A549 (cell line): ENCODE data around the gene ZG16.
"Not testable (repeated sequence)": the region's sequence is repeated elsewhere in the genome, so short reads cannot be mapped to it uniquely, and the experiment has no call there.

ENCODE experiments used
- CHD2 ChIP-seq: fragments of 150-350 bp; IDR thresholded peaks from 2 replicates; pipeline ENCODE4 v1.6.1; 2014; ENCODE audit warnings: low read length; ENCODE audit not compliant: partially characterized antibody
- POLR2A ChIP-seq: IDR thresholded peaks from 2 replicates; pipeline ENCODE4 v1.6.1; 2012; ENCODE audit warnings: mild to moderate bottlenecking, low read length
- TF ChIP-seq, protein P1 (sequence below): fragments of 200-600 bp; sonication (generic); IDR thresholded peaks from 2 replicates; pipeline ENCODE4 v1.6.1; 2016; ENCODE audit warnings: antibody characterized with exemption, mild to moderate bottlenecking, moderate library complexity
- TF ChIP-seq, protein P2 (sequence below): fragments of >200 bp; sonication (Bioruptor Twin); formaldehyde crosslinking; IDR thresholded peaks from 3 replicates; pipeline ENCODE4 v1.5.1; 2016
- TF ChIP-seq, protein P3 (sequence below): IDR thresholded peaks from 2 replicates; pipeline ENCODE4 v1.6.1; 2012

DNA sequence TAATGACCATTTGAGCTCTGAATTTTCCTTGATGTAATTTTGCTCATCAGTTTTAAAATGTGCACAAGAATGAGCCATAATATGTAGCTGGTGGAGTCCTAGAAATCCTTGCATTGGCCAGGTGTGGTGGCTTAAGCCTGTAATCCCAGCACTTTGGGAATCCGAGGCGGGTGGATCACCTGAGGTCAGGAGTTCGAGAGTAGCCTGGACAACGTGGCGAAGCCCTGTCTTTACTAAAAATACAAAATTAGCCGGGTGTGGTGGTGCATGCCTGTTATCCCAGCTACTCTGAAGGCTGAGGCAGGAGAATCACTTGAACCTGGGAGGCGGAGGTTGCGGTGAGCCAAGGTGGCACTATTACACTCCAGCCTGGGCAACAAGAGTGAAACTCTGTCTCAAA lies 21.0 kb upstream of the ZG16 start:
- not testable (repeated sequence) for TF ChIP-seq POLR2A, CHD2
- TF ChIP-seq, protein P1, sequence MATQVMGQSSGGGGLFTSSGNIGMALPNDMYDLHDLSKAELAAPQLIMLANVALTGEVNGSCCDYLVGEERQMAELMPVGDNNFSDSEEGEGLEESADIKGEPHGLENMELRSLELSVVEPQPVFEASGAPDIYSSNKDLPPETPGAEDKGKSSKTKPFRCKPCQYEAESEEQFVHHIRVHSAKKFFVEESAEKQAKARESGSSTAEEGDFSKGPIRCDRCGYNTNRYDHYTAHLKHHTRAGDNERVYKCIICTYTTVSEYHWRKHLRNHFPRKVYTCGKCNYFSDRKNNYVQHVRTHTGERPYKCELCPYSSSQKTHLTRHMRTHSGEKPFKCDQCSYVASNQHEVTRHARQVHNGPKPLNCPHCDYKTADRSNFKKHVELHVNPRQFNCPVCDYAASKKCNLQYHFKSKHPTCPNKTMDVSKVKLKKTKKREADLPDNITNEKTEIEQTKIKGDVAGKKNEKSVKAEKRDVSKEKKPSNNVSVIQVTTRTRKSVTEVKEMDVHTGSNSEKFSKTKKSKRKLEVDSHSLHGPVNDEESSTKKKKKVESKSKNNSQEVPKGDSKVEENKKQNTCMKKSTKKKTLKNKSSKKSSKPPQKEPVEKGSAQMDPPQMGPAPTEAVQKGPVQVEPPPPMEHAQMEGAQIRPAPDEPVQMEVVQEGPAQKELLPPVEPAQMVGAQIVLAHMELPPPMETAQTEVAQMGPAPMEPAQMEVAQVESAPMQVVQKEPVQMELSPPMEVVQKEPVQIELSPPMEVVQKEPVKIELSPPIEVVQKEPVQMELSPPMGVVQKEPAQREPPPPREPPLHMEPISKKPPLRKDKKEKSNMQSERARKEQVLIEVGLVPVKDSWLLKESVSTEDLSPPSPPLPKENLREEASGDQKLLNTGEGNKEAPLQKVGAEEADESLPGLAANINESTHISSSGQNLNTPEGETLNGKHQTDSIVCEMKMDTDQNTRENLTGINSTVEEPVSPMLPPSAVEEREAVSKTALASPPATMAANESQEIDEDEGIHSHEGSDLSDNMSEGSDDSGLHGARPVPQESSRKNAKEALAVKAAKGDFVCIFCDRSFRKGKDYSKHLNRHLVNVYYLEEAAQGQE: not testable (repeated sequence)
- TF ChIP-seq, protein P2, sequence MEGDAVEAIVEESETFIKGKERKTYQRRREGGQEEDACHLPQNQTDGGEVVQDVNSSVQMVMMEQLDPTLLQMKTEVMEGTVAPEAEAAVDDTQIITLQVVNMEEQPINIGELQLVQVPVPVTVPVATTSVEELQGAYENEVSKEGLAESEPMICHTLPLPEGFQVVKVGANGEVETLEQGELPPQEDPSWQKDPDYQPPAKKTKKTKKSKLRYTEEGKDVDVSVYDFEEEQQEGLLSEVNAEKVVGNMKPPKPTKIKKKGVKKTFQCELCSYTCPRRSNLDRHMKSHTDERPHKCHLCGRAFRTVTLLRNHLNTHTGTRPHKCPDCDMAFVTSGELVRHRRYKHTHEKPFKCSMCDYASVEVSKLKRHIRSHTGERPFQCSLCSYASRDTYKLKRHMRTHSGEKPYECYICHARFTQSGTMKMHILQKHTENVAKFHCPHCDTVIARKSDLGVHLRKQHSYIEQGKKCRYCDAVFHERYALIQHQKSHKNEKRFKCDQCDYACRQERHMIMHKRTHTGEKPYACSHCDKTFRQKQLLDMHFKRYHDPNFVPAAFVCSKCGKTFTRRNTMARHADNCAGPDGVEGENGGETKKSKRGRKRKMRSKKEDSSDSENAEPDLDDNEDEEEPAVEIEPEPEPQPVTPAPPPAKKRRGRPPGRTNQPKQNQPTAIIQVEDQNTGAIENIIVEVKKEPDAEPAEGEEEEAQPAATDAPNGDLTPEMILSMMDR: not testable (repeated sequence)
- TF ChIP-seq, protein P3, sequence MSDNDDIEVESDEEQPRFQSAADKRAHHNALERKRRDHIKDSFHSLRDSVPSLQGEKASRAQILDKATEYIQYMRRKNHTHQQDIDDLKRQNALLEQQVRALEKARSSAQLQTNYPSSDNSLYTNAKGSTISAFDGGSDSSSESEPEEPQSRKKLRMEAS: not testable (repeated sequence)
